Activated CD4-positive, CD25-positive, alpha-beta regulatory T cell treated with anti-CD3 and anti-CD28 coated beads, Interleukin-2, amount 50 U/mL, for 24 hours (primary cell): ENCODE data around the gene RNF151.
A peak's percentile ranks its signal among the peaks of the same experiment; 100 is the strongest.
"Not testable (repeated sequence)": the region's sequence is repeated elsewhere in the genome, so short reads cannot be mapped to it uniquely, and the experiment has no call there.

Experiments used
- ATAC-seq, 2 donors: fragments of 150-1000 bp; cut with Tn5 transposase; one replicate each; pipeline ENCODE4 v1.10.0; 2021; ENCODE audit warnings: mild to moderate bottlenecking in 1 of 2, moderate library complexity in 1 of 2

Gene RNF151

DNA sequence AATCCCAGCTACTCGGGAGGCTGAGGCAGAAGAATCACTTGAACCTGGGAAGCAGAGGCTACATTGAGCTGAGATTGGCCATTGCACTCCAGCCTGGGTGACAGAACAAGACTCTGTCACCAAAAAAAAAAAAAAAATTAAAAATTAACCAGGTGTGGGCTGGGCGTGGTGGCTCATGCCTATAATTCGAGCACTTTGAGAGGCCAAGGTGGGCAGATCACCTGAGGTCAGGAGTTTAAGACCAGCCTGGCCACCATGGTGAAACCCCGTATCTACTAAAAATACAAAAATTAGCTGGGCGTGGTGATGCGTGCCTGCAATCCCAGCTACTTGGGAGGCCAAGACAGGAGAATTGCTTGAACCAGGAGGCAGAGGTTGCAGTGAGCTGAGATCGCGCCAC lies 26.8 kb upstream of the RNF151 start:
- ATAC-seq, result not testable (repeated sequence)

GRCh38 chr16:1940273-1941161 lies 26.1 kb upstream of the RNF151 start:
- no peak for ATAC-seq

DNA sequence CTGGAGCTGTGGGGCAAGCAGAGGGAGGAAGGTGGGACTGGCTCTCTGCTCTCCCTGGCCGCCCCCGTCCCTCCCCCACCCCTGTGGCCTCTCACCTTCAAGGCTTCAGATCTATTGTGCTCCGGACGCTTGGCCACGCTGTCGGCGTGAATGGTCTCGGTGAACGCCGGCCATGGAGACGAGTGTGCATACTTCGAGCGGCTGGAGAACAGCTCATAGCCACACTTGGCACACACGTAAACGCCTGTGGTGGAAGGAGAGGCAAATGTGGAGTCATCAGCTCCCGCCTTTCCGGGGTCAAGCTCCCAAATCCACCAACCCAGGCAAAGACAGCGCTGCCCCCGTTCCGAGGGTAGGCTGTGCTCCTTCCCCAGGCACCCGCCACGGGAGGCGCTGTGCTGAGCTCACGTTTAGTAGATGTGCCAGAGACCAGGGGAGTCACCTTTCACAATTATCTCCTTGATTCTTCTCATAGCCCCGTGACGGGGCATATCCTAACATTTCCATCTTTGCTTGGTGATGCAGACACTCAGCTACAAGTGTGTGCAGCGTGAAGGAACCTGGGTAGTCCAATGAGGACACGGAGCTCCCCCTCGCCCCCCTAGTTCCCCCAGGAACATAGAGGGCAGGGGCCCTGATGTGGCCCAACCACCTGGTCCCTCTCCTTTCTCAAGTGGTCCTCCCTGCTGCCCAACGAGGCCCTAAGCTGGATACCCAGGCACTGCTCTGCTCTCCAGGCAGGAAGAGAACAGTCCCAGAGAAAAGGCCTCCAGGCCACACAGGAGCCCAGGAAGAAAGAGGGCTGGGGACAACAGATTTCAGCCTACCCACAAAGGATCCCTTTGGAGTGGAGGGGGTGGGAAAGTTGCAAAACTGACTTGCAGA lies 25.3 kb upstream of the RNF151 start:
- ATAC-seq, result no peak

GRCh38 chr16:1942047-1942809 lies 24.4 kb upstream of the RNF151 start:
- no peak for ATAC-seq

DNA sequence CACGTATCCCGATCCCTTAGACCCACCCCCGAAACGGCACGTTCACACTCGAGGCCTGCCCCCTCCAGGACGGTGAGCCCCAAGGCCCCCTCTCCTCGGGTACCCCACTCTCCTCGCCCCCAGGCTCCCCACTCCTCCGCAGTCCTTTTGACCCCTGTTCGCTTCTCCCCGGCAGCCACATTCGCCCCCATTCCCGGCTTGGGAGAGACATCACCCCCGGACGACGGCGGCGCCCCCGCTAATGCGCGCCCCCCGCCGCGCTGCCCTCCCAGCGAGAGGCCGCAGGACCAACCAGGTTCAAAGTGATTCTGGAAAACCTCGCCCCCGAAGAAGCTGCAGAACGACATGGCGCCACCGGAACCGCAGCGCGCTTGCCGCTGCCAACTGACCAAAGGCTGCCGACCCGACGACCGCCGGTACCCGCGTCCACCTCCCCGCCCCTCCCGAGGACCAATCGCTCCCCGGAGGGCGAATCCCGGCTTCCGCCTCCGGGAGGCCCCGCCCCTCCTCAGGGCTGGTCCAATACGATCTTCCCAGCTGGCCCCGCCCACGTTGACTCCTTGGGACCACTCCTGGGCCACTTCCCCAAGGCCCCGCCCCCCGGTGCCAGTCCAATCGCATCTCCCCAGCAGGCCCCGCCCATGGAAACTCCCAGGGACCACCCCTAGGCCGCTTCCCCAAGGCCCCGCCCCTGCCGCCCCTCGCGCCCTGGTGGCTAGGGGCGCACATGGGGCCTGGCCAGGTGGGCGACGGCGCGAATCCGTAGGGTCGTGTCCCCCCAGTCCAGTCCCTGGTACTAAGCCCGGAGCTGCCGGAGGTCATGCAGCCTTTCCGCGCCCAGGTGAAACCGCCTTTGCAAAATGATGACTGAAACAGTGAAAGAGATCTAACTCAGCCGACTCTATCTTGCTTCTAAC lies 23.6 kb upstream of the RNF151 start, which contains the start of gene MSRB1:
Gene MSRB1 (minus strand): TSS at position 390 of the 917 bp plus-strand sequence. CDS start 43 bp downstream, at position 347.
- ATAC-seq, result peak; percentile 93 to 97

DNA sequence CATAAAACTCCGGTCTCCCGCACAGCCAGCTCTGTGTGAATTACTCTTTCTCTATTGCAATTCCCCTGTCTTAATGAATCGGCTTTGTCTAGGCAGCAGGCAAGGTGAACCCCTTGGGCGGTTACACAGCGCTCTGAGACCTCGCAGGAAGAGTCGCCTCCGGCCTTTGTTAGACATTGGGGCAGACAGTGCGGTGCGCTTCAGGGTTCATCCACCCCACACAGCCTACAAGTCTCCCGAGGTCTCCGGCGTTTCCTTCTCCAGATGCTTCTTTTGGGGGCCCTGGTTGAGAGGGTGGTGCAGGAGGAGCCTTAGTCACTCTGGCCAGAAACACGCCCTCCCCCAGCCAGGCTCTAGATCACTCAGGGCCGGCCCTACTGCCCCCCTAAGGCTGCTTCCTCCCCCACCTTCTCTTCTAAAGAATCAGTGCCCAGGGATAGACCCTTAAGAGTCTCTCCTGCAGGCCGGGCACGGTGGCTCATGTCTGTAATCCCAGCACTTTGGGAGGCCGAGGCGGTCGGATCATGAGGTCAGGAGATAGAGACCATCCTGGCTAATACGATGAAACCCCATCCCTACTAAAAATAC lies 21.9 kb upstream of the RNF151 start:
- ATAC-seq, result no peak

- no peak for ATAC-seq
Measured at GRCh38 chr16:1945559-1946391, 20.9 kb upstream of the RNF151 start.

- no peak for ATAC-seq
Measured at GRCh38 chr16:1946495-1947368, 19.9 kb upstream of the RNF151 start.

DNA sequence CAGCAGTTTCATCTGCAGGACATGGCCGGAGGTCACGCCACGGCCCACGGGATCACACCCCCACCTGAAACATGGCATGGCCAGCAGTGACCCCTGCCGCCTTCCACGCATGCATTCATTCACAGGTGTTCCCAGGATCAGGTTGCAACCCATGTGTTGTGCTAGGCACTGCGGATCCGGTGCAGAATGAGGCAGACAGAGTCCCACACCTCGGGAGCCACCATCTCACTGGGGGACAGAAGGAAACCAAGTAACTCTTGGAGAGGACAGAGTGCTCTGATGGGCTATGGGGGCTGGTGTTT lies 19.3 kb upstream of the RNF151 start:
- ATAC-seq, result no peak

- ATAC-seq, result no peak
Measured at GRCh38 chr16:1949507-1949906, 17.1 kb upstream of the RNF151 start.

DNA sequence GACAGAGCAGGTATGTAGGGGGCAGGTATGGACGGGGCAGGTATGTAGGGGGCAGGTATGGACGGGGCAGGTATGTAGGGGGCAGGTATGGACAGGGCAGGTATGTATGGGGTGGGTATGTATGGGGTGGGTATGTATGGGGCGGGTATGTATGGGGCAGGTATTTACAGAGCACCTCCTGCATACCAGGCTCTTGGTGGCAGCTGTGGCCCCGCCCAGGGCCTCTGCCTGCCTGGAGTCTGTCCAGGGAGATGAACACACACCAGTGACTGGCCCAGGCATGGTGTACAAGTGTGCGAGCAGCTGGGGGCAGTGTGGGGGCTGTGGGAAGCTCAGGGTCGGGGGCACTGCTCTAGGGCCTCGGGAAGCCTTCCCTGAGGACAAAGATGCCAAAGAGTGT lies 16.6 kb upstream of the RNF151 start:
- ATAC-seq, result no peak

DNA sequence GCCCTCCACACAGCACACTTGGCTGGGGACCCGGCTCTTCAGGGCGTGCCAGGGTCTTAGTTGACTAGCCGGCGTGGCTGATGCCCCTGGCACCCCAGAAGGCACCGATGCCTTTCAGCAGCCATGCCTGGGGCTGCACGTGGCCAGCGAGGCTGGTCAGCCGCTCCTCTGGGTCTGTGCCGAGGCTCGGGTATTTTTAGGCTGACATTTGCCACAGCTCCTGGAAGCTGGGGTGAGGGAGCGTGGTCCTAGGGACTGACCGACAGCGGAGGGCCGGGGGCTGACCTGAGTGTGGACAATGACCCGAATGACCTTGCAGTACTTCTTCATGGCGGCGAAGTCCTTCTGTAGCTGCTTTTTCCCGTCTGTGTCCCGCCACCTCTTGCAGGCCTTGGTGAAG lies 16.1 kb upstream of the RNF151 start:
- no peak for ATAC-seq

- ATAC-seq, result no peak
Measured at GRCh38 chr16:1953734-1954133, 12.9 kb upstream of the RNF151 start.

GRCh38 chr16:1957434-1958142 lies 9.1 kb upstream of the RNF151 start:
- ATAC-seq, result not testable (repeated sequence)

GRCh38 chr16:1958143-1958491 lies 8.5 kb upstream of the RNF151 start:
- not testable (repeated sequence) for ATAC-seq

GRCh38 chr16:1958715-1959268 lies 7.9 kb upstream of the RNF151 start:
- ATAC-seq, result no peak

- peak; percentile 74 for ATAC-seq
Measured at GRCh38 chr16:1959269-1960039, 7.2 kb upstream of the RNF151 start, which contains the start of gene NDUFB10. NDUFB10 (plus strand) TSS chr16:1959538; CDS start chr16:1959625, 87 bp downstream.
